Neural progenitor cell (in vitro differentiated cells): ENCODE measurements around the gene DTNBP1. TPM values are rescaled to one million over a fixed set of nuclear protein-coding genes. Genes with fewer than 3 reads are reported as not detected.

Experiments
- DNase-seq: peaks from one replicate; pipeline ENCODE4 v3.0.0-alpha.2; 2016; ENCODE audit warnings: low spot score
- H2AFZ ChIP-seq: fragments of 200-600 bp; sonication (generic); replicated peaks from 2 replicates; pipeline ENCODE4 v1.6.1; 2016; ENCODE audit warnings: antibody characterized with exemption
- H3F3A ChIP-seq: fragments of 200-600 bp; sonication (generic); 2 replicates; pipeline ENCODE4 v1.6.1; 2016; ENCODE audit warnings: antibody characterized with exemption, low read depth
- H3K27ac ChIP-seq: fragments of 200-600 bp; sonication (generic); 2 replicates; pipeline ENCODE4 v1.5.1; 2016; ENCODE audit warnings: mild to moderate bottlenecking
- H3K27me3 ChIP-seq: fragments of 200-600 bp; sonication (generic); 2 replicates; pipeline ENCODE4 v1.6.1; 2016; ENCODE audit warnings: mild to moderate bottlenecking, moderate library complexity
- H3K36me3 ChIP-seq: fragments of 200-600 bp; sonication (generic); 2 replicates; pipeline ENCODE4 v1.5.1; 2016
- H3K4me1 ChIP-seq: fragments of 200-600 bp; sonication (generic); 2 replicates; pipeline ENCODE4 v1.6.1; 2016; ENCODE audit warnings: mixed run types
- H3K4me2 ChIP-seq: fragments of 200-600 bp; sonication (generic); 2 replicates; pipeline ENCODE4 v1.6.1; 2016
- H3K4me3 ChIP-seq: fragments of 200-600 bp; sonication (generic); 2 replicates; pipeline ENCODE4 v1.5.1; 2016
- H3K79me2 ChIP-seq: fragments of 200-600 bp; sonication (generic); 2 replicates; pipeline ENCODE4 v1.6.1; 2016; ENCODE audit warnings: low read depth
- H3K9ac ChIP-seq: fragments of 200-600 bp; sonication (generic); 2 replicates; pipeline ENCODE4 v1.6.1; 2016
- H3K9me3 ChIP-seq: fragments of 200-600 bp; sonication (generic); 2 replicates; pipeline ENCODE4 v1.5.1; 2016; ENCODE audit warnings: low read depth
- H4K20me1 ChIP-seq: fragments of 200-600 bp; sonication (generic); 2 replicates; pipeline ENCODE4 v1.6.1; 2016; ENCODE audit warnings: low read depth
- H3K27ac Mint-ChIP-seq: 3 replicates; pipeline ENCODE4 v1.8.0; 2021; ENCODE audit warnings: mixed read lengths
- H3K27me3 Mint-ChIP-seq: 2 replicates; pipeline ENCODE4 v1.8.0; 2022; ENCODE audit warnings: low read depth, mild to moderate bottlenecking, inconsistent platforms, moderate library complexity, mixed read lengths; ENCODE audit not compliant: insufficient read depth
- H3K36me3 Mint-ChIP-seq: 3 replicates; pipeline ENCODE4 v1.8.0; 2021; ENCODE audit warnings: mixed read lengths
- H3K4me1 Mint-ChIP-seq: 3 replicates; pipeline ENCODE4 v1.8.0; 2021; ENCODE audit warnings: mixed read lengths
- H3K4me3 Mint-ChIP-seq: 3 replicates; pipeline ENCODE4 v1.8.0; 2021; ENCODE audit warnings: mild to moderate bottlenecking, moderate library complexity, mixed read lengths
- H3K9me3 Mint-ChIP-seq: 3 replicates; pipeline ENCODE4 v1.8.0; 2020; ENCODE audit warnings: mixed read lengths
- CTCF ChIP-seq: fragments of 200-600 bp; sonication (generic); IDR thresholded peaks from 2 replicates; pipeline ENCODE4 v1.5.1; 2017; ENCODE audit warnings: antibody characterized with exemption, mild to moderate bottlenecking
- EZH2 ChIP-seq: fragments of 200-600 bp; sonication (generic); IDR thresholded peaks from 2 replicates; pipeline ENCODE4 v1.6.1; 2017; ENCODE audit warnings: antibody characterized with exemption, mild to moderate bottlenecking, moderate library complexity
- EZH2phosphoT487 ChIP-seq: fragments of 200-600 bp; sonication (generic); IDR thresholded peaks from 2 replicates; pipeline ENCODE4 v1.6.1; 2017; ENCODE audit warnings: antibody characterized with exemption
- total RNA-seq: library from RNA; depleted of rRNA; stranded (reverse); fragments of >200 nt; gene quantifications from 2 replicates; pipeline ENCODE4 v1.2.3, GENCODE V29; 2015; ENCODE audit warnings: low replicate concordance

DTNBP1 gene
- total RNA-seq, 1 donor from 2014 or later: 4.5 TPM

DNA sequence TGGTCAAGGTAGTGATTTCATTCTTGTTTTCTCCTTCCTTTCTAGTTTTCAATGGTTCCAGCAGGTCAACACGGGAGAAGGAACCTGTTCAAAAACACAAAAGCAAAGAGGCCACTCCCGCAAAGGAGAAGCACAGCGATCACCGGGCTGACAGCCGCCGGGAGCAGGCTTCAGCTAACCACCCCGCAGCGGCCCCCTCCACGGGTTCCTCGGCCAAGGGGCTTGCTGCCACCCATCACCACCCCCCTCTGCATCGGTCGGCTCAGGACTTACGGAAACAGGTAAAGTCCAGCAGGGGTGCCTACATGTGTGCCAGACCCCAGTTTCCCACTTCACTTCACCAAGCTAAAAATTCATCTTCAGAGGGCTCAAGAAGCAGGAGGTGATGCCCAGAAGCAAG is 175.6 kb downstream of the DTNBP1 start:
- Mint-ChIP-seq H3K4me3 (no peak overlapping the region), H3K27me3 (no peaks in the 10 kb centered on the region), H3K27ac (no peak overlapping the region), H3K9me3 (no peaks in the 10 kb centered on the region), H3K36me3 (peaks cover 24% of the 10 kb centered on the region), H3K4me1 (peaks cover 17% of the 10 kb centered on the region)
- no peak overlapping the region for H3K27ac ChIP-seq
- peaks cover 5% of the 10 kb centered on the region for H3K4me1 ChIP-seq
- H4K20me1 ChIP-seq: peaks cover 33% of the 10 kb centered on the region
- H2AFZ ChIP-seq: no peak overlapping the region
- no peak for DNase-seq
- H3K4me2 ChIP-seq: no peak overlapping the region
- no peaks in the 10 kb centered on the region for H3K36me3 ChIP-seq
- H3F3A ChIP-seq: peaks cover 12% of the 10 kb centered on the region
- H3K27me3 ChIP-seq: no peaks in the 10 kb centered on the region
- no peaks in the 10 kb centered on the region for H3K9me3 ChIP-seq
- H3K4me3 ChIP-seq: no peak overlapping the region
- TF ChIP-seq EZH2: no peak
- no peak for TF ChIP-seq CTCF
- no peak for TF ChIP-seq EZH2phosphoT487
- H3K9ac ChIP-seq: no peak overlapping the region
- H3K79me2 ChIP-seq: peaks cover 45% of the 10 kb centered on the region

DNA sequence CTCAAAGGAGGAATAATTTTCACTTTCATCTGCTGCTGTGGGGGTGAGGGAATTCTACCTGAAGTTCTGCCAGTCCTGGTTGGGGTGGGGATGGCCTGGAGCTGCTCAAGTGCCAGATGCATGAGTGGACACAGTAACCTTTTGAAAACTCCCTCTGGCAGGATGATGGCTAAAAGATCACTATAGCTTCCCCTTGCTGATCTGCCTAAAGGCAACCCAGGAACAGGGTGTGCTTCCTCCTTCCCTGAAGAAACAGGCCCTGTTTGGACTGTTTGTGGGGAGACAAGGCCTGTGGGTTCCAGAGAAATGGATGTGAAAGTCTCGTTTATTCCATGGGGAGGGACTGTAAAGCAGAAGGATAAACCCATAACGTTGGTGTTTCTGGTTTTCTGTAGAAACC is 176.9 kb downstream of the DTNBP1 start:
- no peak for TF ChIP-seq CTCF
- no peak for TF ChIP-seq EZH2phosphoT487
- no peak for TF ChIP-seq EZH2
- H3K27me3 ChIP-seq: no peaks in the 10 kb centered on the region
- no peak overlapping the region for H3K4me2 ChIP-seq
- peaks cover 50% of the 10 kb centered on the region for H3K79me2 ChIP-seq
- Mint-ChIP-seq H3K9me3 (no peaks in the 10 kb centered on the region), H3K36me3 (peaks cover 27% of the 10 kb centered on the region), H3K27me3 (no peaks in the 10 kb centered on the region), H3K4me3 (no peak overlapping the region), H3K4me1 (peaks cover 11% of the 10 kb centered on the region), H3K27ac (no peak overlapping the region)
- H3K27ac ChIP-seq: no peak overlapping the region
- DNase-seq: no peak
- H3K4me1 ChIP-seq: peaks cover 12% of the 10 kb centered on the region
- peaks cover 22% of the 10 kb centered on the region for H4K20me1 ChIP-seq
- H3K4me3 ChIP-seq: no peak overlapping the region
- no peaks in the 10 kb centered on the region for H3K36me3 ChIP-seq
- no peaks in the 10 kb centered on the region for H3K9me3 ChIP-seq
- no peak overlapping the region for H3K9ac ChIP-seq
- no peak overlapping the region for H2AFZ ChIP-seq
- H3F3A ChIP-seq: peaks cover 11% of the 10 kb centered on the region

DNA sequence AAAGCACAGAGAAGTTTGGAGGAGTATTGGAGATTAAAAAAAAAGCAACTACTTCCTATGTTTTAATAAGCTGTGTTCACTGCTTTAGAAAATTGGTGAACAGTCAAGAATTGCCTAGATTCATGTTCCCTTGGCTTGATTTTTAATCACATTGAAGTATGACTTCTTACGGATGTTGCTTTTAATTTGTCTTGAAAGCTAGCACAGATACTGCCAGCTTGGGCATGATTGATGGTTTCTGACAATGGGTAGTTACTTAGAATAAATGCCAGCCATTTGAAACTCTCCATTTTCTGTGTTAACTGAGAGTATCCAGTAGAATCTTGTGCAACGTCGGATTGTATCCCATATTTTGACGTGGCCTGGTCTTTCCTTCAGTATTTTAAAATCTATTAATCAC is 178.0 kb downstream of the DTNBP1 start:
- Mint-ChIP-seq H3K9me3 (no peaks in the 10 kb centered on the region), H3K27me3 (no peaks in the 10 kb centered on the region), H3K27ac (no peak overlapping the region), H3K36me3 (peaks cover 24% of the 10 kb centered on the region), H3K4me3 (no peak overlapping the region), H3K4me1 (peaks cover 15% of the 10 kb centered on the region)
- H3K4me3 ChIP-seq: no peak overlapping the region
- no peaks in the 10 kb centered on the region for H3K9me3 ChIP-seq
- no peak overlapping the region for H3K27ac ChIP-seq
- no peak overlapping the region for H3K9ac ChIP-seq
- no peaks in the 10 kb centered on the region for H3K36me3 ChIP-seq
- no peak overlapping the region for H3K4me2 ChIP-seq
- H3F3A ChIP-seq: peaks cover 1% of the 10 kb centered on the region
- no peak for DNase-seq
- H3K27me3 ChIP-seq: no peaks in the 10 kb centered on the region
- peaks cover 21% of the 10 kb centered on the region for H4K20me1 ChIP-seq
- peaks cover 16% of the 10 kb centered on the region for H3K4me1 ChIP-seq
- H2AFZ ChIP-seq: no peak overlapping the region
- peaks cover 57% of the 10 kb centered on the region for H3K79me2 ChIP-seq
- TF ChIP-seq CTCF: no peak
- no peak for TF ChIP-seq EZH2
- no peak for TF ChIP-seq EZH2phosphoT487
